SK-N-MC (cell line): ENCODE data around the gene INPP5B.

Experiments
- EZH2 ChIP-seq: fragments of 200-600 bp; sonication (generic); IDR thresholded peaks from one replicate; pipeline ENCODE4 v1.6.1; 2017; ENCODE audit warnings: antibody characterized with exemption
- POLR2AphosphoS5 ChIP-seq: IDR thresholded peaks from 2 replicates; pipeline ENCODE4 v1.6.1; 2012; ENCODE audit warnings: mild to moderate bottlenecking, low read depth, low read length, borderline replicate concordance

- TF ChIP-seq EZH2 (no peak), POLR2AphosphoS5 (no peak)
Observed at GRCh38 chr1:37860346-37860666, 86.5 kb downstream of the INPP5B start.
